Eye (tissue), 1 donor: ENCODE measurements around the gene PDE11A.
A peak's percentile ranks its signal among the peaks of the same experiment; 100 is the strongest.

Source experiments
- DNase-seq: peaks from one replicate; pipeline ENCODE4 v3.0.0-alpha.2; 2015

PDE11A gene

GRCh38 chr2:177619461-177619860 is 453.1 kb downstream of the PDE11A start:
- no peak for DNase-seq

- DNase-seq: peak; percentile 98
These were observed 454.0 kb downstream of the PDE11A start for GRCh38 chr2:177618255-177619253.

- DNase-seq: no peak
These were observed 454.7 kb downstream of the PDE11A start for GRCh38 chr2:177617849-177618248.

- DNase-seq: no peak
These were observed 455.8 kb downstream of the PDE11A start for GRCh38 chr2:177616731-177617130.

- no peak for DNase-seq
These were observed 456.5 kb downstream of the PDE11A start for GRCh38 chr2:177616066-177616465.

- no peak for DNase-seq
These were observed 459.9 kb downstream of the PDE11A start for GRCh38 chr2:177612659-177613058.

GRCh38 chr2:177611310-177611886 is 461.2 kb downstream of the PDE11A start:
- no peak for DNase-seq

- DNase-seq: no peak
These were observed 461.8 kb downstream of the PDE11A start for GRCh38 chr2:177610813-177611212.

- no peak for DNase-seq
These were observed 465.9 kb downstream of the PDE11A start for GRCh38 chr2:177606636-177607035.

GRCh38 chr2:177604271-177605065 is 468.1 kb downstream of the PDE11A start:
- peak; percentile 85 for DNase-seq

- no peak for DNase-seq
These were observed 468.8 kb downstream of the PDE11A start for GRCh38 chr2:177603768-177604167.

GRCh38 chr2:177603181-177603580 is 469.4 kb downstream of the PDE11A start:
- no peak for DNase-seq

GRCh38 chr2:177602611-177603164 is 469.9 kb downstream of the PDE11A start:
- peak; percentile 21 for DNase-seq

- no peak for DNase-seq
These were observed 471.7 kb downstream of the PDE11A start for GRCh38 chr2:177600917-177601316.

- no peak for DNase-seq
These were observed 472.6 kb downstream of the PDE11A start for GRCh38 chr2:177599956-177600355.

GRCh38 chr2:177599139-177599688 is 473.4 kb downstream of the PDE11A start:
- DNase-seq: no peak

- DNase-seq: peak; percentile 86
These were observed 474.0 kb downstream of the PDE11A start for GRCh38 chr2:177598326-177599138.

GRCh38 chr2:177597759-177598158 is 474.8 kb downstream of the PDE11A start:
- DNase-seq: peak; percentile 44

- DNase-seq: no peak
These were observed 475.7 kb downstream of the PDE11A start for GRCh38 chr2:177596866-177597265.

- DNase-seq: no peak
These were observed 477.3 kb downstream of the PDE11A start for GRCh38 chr2:177595126-177595845.

GRCh38 chr2:177593402-177593801 is 479.2 kb downstream of the PDE11A start:
- no peak for DNase-seq
